HG03139 (cell line): ENCODE results near the gene DAZAP1.

Experiments
- ATAC-seq: cut with Tn5 transposase; IDR thresholded peaks from one replicate; pipeline ENCODE4 v1.9.1; 2021; ENCODE audit not compliant: unreplicated experiment

DAZAP1 gene

DNA sequence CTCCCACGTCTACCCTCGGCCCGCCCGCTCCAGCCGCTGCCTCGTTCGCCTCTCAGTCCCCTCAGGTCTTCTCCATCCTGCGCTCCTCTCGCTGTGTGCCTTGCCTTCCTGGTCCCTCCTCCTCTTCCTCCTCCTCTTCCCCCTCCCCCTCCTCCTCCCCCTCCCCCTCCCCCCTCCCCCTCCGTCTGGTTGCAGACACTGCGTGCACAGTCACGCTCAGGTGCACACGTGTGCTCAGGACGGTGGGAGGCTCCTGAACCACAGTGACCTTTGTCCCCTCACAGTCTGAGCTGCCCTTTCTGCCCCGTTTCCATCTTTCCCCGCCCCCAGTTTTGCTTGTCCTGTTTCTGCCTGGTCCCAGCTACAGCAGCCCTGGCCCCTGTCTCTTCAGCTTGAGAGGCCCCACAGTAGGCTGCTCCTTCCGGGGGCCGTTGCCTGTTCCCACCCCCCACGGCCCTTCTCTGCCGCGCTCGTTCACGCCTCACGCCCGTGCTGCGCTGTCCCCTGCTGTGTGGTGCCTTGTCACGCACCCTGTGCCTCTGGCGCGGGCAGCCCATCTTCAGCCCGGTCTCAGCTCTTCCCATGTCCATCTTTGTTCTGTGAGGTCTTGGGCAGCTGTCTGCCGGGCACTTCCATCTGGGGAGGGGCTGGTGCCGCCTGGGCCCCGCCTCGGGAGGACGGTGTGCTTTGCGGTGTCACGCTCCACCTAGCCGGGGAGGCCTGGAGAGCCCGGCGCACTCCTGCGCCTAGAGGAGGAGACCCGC, 17.0 kb downstream of the DAZAP1 start:
- ATAC-seq: no peak

DNA sequence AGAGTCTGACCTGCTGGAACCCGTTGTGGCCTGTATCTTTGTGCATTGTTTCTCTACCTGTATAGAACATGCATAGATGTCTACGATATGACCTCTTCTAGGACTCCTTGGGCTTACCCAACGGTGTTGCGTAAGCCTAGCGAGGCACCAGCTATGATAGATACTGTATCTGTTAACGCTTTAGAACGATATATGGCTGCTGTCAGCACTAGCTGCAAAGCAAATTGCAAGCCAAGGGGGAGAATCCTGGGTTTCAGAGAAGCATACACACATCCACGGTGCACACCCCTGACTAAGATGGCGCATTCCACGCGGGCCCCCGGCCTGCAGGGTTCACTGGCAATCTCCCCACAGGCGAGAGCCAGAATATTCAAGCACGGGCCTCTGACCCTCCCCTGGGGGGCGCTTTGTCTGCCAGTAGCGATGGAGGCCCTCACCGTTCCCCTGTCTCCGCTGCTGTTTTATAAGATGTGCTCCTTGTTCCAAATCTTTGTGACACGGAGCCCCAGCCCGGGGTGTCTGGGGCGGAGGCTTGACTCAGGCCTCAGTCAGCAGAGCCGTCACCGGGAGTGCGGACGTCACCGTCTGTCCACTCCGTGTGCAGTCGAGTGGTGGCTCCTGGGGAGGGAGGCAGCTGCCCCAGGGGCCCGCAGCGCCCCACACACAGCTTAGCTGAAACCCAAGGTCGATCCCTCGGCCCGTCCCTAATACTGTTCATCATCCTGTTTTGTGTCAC, 17.9 kb downstream of the DAZAP1 start:
- ATAC-seq: no peak

DNA sequence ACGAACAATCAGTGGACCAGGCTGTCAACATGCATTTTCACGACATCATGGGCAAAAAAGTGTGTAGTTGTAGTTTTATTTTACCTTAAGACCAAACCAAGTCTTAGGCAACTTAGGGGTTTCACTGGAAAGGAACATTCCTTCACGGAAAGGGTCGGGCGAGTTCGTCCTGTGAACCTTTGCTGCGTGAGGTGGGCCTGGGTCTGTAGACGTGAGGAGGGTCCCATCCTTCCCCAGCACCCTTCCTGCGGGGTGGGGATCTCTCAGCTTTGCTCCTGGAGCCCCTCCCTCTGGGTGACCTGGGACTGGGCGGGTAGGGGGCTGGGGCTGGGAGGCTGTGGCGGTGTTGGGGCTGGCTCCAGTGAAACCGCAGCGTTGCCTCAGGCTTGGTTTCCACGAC, 18.5 kb downstream of the DAZAP1 start:
- ATAC-seq: no peak

DNA sequence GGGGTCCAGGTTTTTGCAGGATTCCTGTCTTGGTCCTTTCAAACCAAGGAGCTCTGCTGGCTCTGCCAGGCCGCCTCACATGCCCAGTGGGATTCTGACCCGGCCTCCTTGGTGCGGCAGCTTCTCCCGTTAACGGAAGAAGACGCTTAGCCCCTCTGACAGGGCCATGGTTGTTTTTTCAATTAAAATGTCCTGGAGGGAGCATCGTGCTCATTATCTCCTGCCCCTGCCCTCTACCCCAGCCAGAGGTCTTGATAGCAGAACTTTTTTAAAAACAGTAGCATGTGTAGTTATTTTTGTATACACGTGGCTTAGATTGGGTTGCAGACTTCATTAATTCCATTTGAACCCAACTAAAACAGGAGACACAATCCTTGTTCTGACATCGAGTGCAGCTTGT, 19.4 kb downstream of the DAZAP1 start:
- no peak for ATAC-seq

DNA sequence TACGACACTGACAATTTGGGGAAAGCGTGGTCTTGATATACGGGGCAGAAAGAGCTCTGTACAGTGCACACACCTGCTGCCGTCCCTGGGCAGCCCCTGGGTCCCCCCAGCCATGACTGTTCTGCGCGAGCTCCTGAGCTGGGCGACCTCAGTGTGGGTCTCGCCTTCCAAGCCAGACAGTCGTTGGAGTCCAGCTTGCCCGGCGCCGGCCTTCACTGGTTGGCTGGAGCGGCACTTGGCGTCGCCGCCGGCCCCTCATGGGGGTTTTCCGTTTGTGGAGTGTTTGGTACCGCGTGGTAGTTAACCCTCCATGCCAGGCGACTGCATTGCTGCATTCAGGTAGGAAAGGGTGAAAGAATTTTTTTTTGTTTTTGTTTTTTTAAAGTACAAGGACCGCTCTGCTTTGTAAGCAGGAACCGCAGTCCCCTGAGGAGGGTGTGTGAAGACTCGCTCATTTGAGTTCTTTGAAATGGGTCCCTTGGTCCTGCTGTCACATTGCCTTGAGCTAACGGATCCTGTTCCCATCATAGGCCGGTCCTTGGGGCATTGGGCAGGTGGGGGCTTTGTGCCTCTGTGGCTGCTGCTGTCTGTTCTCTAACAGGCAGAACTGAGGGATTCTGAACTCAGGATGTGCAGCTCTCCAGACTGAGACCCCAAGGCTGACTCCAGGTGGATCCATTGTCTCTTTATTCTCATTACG, 20.0 kb downstream of the DAZAP1 start:
- ATAC-seq: no peak

DNA sequence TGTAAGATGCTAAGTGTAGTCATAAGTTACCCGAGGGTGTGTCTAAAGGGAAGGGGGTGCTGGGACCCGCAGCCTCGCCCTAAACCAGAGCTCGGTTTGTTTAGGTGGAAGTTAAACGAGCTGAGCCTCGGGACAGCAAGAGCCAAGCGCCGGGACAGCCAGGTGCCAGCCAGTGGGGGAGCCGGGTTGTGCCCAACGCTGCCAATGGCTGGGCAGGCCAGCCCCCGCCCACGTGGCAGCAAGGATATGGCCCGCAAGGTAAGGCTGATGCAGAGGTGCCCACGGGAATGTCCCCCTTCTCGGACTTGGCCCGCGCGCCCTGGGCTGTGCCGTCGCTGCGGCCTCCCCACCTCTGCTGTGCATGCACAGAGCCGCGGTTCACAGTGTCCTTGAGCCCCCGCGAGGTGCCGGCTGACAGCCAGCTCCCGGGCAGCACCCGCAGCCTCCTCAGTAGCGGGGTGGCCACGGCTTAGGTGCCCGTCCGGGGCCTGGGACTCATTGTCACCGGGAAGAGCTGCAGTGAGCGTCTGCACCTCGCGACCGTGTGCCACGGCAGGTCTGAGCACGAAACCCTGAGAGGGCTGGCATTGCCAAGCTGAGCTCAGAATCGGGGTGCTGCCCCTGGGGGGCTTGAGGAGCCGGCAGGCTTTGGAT, 21.5 kb downstream of the DAZAP1 start:
- ATAC-seq: no peak

DNA sequence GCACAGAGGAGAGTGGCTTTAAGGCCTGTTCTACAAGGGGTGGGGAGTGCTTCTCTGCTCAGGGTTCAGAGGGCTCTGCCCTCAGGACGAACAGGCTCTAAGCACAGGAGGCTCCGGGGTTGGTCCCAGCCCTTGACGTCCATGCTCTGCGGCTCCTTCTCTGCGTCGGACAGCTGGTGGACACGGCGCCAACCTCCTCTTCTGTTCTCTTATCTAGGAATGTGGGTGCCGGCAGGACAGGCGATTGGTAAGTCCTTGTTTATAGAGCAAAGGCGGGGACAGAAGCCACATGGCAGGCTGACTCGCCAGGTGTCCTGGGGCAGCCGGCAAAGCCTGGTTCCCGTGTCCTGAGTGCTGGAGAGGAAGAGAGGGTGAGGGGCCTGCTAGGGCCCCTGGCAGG, 22.4 kb downstream of the DAZAP1 start:
- ATAC-seq: no peak

DNA sequence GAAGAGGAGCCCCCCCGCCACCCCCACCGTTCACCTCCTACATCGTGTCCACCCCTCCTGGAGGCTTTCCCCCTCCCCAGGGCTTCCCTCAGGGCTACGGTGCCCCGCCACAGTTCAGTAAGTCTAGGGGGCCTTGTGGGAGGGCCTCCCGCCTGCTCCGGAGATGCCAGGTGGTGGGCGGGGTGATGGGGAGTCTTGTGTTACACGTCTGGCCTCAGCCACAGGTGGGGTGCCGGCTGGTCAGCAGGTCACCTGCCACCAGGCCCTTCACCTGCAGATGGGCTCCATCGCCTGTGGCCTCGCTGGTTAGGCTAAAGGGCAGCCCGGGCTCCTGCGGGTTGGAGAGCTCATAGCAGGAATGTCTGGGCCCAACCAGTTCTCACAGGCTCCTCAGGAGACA, 22.9 kb downstream of the DAZAP1 start:
- ATAC-seq: no peak

DNA sequence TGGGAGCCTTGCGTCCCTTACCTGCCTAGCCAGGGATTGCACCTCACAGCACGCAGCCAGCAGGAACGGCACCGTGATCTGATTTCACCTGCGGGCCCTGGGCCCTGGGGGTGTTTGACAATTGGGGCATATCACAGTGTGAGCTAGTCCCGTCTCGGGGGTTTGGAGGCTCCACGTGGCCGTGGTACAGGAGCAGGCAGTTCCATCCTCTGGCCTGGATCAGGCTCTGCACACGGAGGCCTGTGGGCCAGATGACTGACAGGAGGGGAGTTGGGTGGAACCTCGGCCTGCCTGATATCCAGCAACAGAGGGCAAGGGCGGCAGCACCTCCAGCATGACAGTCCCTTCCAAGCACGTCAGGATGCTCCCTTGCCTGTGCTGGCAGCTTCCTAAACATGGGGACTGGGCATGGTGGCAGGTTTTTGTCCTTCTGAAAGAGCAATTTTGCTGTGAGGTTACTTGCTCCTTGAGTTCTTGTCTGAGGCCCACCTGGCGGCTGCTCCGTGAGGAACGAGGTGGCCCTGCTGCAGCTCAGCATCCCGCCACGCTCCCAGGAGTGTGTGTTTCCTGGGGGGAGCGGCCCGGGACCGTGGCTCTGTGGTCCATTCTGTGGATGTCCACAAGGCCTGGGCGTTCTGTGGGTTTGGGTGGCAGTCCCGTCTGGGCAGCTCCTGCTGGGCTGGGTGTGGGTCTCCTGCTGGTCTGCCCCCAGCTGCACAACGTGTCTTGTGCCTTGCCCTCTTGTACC, 24.5 kb downstream of the DAZAP1 start:
- no peak for ATAC-seq

DNA sequence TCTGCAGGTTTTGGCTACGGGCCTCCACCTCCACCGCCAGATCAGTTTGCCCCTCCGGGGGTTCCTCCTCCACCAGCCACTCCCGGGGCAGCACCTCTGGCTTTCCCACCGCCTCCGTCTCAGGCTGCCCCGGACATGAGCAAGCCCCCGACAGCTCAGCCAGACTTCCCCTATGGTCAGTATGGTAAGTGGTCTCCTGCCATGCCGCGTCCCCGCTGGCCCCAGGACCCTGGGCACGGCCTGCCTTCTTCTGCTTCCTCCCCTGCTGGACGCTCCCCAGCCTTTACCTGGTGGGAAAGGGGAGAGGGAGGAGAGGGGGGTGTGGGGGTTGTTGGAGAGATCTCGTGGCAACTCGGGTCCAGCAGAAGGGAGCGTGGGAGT, 25.1 kb downstream of the DAZAP1 start:
- ATAC-seq: no peak

DNA sequence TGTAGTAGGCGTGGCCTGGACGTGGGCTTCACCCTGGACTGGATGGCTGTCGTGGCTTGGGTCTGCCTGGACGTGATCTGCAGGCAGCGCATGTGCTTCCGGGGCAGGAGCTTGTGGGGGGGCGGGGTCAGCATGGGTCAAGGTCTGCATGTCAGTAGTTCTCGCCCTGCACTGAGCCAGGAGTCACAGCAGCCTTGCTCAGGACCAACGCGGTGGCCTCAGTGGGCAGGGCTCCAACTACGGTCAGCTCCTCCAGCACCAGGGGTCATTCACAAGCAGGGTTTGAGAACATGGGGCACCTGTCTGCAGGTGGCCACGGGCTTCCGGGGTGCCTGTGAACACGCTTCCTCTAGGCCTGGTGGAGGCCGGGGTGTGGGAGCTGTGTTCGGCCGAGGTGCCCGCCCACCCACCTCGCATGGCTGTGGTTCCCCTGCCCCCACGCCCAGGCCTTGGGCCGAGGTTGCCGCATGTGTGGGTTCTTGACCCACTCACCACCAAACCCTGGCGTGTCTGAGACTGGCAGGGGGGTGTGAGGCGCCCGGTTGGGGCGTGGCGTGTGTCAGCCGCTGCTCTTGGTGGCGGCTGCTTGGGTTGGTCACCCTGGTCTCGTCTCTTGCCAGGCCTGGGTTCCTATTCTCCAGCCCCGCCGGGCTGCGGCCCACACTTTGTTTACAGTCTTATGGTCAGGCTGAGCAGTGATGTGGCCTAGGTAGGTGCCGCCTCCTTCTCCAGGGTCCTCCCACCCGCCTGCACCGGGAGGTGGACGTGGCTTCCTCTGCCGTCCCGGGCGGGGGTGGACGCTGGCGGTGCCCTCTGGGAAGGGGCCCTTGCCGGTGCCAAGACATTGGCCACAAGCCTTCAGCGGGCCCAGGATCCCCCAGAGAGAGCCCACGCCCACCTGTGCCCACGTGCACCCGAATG, 26.0 kb downstream of the DAZAP1 start:
- no peak for ATAC-seq

DNA sequence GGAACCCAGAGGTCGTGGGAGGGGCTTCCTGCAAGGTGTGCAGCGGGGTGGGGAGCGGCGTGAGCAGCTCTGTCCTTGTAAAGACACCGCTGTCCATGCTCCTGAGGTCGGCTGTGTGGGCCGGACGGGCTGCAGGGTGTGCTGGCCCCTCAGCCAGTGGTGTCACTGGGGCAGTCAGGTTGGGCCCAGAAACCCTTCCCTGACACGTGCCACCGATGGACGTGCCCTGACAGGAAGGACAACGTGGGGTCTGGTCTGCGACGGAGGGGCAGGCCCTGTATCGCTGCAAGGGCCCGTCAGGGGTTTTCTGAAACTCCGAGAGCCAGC, 26.6 kb downstream of the DAZAP1 start:
- no peak for ATAC-seq

DNA sequence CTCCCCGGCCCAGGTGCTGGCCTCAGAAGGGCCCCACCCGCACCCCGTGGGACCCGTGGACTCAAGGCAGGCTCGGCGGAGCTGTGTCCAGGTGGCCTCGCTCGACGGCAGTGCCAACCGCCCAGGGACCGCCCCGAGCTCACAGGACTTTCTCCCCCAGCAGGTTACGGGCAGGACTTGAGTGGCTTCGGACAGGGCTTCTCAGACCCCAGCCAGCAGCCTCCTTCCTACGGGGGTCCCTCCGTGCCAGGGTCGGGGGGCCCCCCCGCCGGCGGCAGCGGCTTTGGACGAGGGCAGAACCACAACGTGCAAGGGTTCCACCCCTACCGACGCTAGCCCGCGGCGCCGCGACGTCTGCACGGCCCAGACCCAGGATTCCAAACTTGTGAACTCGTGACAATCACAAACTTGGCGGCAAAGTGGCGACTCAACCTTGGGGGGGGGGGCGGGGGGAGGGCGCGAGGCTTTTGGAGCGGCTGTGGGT, 27.2 kb downstream of the DAZAP1 start:
- no peak for ATAC-seq

DNA sequence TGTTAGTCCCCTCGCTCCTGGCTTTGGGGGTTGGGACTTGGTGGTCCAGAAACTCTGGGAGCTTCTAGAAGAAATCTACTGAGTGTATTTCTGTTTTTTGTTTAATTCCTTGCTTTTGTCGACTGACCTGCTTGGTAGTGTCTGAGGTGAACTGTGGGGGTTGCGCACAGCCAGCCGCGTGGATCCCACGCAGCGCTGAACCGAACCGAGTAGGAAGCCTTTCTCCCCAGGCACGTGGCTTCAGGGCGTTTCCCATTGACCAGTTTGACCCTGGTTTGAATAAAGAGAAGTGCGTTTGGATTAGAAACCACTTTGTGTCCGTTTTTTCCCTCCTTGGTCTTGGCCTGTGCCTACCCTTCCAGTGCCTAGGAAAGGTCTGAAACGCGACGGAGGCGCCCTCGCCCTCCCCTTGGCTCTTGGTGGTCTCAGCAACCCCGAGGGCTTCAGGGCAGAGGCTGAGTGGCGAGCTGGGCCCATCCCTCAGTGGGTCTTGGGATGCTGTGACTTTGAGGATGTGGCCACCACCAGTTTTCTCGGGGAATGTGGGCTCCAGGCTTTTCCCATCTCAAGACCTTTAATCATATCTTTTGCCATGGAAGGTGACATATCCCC, 28.1 kb downstream of the DAZAP1 start:
- no peak for ATAC-seq

DNA sequence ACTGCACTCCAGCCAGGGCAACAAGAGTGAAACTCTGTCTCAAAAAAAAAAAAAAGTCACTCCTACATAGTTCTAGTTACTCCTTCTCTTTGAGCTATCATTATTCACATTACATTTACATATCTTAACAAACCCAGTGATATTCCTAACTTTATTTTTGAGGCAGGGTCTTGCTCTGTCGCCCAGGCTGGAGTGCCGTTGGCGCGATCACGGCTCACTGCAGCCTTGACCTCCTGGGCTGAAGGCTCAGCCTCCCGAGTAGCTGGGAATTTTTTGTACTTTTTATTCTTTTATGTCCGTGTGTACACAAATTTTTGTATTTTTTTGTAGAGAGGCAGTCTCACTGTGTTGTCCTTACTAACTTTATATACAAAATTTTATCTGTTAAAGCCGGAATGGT, 30.2 kb downstream of the DAZAP1 start:
- no peak for ATAC-seq

DNA sequence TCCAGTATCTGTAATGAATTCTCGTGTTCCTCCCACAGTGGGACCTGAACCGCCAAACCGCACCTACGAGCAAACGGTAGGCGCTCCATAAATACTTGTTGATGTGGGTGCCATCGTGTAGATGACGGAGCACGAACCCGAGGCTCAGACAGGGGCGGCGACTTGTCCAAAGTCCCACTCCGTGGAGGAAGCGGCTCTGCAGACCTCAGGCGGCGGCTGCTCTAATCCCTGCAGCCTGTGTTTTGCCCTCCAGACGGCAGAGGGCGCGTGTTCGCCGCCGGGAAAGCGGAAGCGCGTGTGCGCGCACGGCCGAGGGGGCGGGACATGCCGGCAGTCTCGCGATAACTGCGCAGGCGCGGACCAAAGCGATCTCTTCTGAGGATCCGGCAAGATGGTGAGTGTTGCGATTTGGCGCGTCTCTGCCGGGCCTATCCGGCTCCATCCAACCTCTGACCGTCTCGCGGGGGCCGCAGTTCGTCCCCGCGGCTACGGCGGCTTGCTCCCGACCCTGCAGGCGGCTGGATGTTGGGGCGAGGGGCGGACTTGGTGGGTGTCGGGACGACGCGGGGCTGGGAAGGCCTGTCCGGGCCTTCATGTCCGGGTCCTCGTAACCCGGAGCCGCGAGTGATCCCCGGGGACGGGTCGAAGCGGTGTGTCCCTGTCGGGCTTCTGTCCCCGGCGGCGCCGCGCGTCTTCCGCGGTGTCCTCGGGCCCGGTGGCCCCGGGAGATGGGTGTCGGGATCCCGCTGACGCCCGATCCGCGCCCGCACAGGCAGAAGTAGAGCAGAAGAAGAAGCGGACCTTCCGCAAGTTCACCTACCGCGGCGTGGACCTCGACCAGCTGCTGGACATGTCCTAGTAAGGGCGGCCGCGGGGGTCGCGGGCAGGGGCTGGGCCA, 30.9 kb downstream of the DAZAP1 start, which contains the start of gene RPS15:
Gene RPS15 (plus strand): TSS at position 362 of the 898 bp plus-strand sequence. CDS start 30 bp downstream, at position 392.
- no peak for ATAC-seq

DNA sequence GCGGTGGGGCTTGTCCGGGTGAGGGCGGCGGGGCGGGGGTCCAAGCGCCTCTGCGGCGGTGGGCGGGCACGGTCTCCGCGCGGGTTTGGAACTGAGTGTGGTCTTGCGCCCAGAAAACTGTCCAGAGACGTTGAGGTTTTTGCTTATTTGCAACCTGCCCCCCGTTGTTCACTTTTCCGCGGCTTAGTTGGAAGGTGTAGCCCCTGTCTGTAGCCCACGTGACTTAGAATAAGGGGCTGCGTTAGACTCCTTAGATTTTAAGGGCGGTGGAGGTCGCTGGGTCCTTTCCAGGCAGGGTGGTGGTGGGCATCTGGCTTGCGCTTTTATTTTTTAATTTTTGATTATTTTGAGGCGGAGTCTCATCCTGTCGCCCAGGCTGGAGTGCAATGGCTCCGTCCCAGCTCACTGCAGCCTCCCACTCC, 31.6 kb downstream of the DAZAP1 start:
- no peak for ATAC-seq
